Gastroesophageal sphincter (tissue), 3 donors: ENCODE measurements around the gene MAN1A1.

Source experiments
- CTCF ChIP-seq, 4 experiments: fragments of 200-600 bp in 2 of 4; fragments of 450-650 bp in 2 of 4; sonication (generic) in 1 of 4; IDR thresholded peaks; one replicate each; pipeline ENCODE4 v1.5.1; 2017 to 2019; ENCODE audit warnings: antibody characterized with exemption in 4 of 4, mild to moderate bottlenecking in 2 of 4, moderate library complexity in 2 of 4
- EP300 ChIP-seq: sonication (generic); formaldehyde crosslinking; IDR thresholded peaks from one replicate; pipeline ENCODE4 v1.6.1; 2017; ENCODE audit warnings: antibody characterized with exemption, mild to moderate bottlenecking
- POLR2A ChIP-seq, 2 donors: fragments of 450-650 bp; IDR thresholded peaks; one replicate each; pipeline ENCODE4 v1.6.1; 2017; ENCODE audit warnings: antibody characterized with exemption in 2 of 2, mild to moderate bottlenecking in 2 of 2, moderate library complexity in 1 of 2
- POLR2AphosphoS5 ChIP-seq: sonication (generic); formaldehyde crosslinking; IDR thresholded peaks from one replicate; pipeline ENCODE4 v1.6.1; 2017; ENCODE audit warnings: antibody characterized with exemption

DNA sequence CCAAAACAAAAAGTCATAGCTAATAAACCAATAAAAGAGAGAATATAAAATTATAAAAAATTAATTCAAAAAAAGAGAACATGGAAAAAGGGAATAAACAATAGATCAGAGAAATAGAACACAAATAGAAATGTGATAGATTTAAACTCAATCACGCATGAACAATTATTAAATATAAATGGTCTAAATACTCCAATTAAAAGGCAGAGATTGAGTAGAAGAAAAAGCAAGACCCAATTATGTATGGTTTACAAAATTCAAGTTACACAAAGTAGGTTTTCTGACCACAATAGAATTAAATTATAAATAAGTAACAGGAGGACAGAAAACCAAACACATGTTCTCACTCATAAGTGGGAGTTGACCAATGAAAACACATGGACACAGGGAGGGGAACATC is 36.4 kb upstream of the MAN1A1 start:
- TF ChIP-seq CTCF (IDR thresholded peaks at IDR 0.05) = no peak
- no peak for TF ChIP-seq POLR2AphosphoS5
- TF ChIP-seq POLR2A (IDR thresholded peaks at IDR 0.05) = no peak
- no peak for TF ChIP-seq EP300
